ENCODE data around the gene MMP25.
"Not testable (repeated sequence)": the region's sequence is repeated elsewhere in the genome, so short reads cannot be mapped to it uniquely, and the experiment has no call there.

MMP25 gene

DNA sequence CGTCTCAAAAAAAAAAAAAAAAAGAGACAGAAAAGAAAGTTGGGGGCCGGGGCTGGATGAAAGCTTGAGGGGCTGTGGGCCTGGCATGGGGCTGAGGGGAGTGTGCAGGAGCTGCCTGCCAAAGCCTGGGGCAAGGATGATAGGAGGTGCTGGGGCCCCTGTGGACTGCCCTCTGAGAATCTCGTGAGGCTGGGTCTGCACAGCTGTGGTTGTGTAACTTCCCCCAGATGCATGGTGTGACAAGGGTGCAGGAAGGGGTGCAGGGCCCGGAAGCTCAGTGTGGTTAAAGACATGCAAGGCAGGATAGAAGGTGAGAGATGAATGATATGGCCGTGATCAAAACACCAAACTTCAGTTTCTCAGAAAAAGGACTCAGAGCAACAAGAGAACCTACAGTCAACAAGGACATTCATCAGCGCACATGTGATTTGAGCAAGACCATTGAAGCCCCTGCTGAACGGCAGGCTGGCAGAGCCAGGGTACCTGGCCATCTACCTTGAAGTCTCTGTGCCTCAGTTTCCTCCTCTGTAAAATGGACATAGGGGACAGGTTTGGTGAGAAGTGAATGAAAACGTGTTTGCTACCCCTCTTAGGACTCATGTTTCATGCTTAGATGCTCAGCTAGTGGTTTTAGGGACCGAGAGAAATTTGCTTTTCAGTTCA is 28.6 kb downstream of the MMP25 start:
- peak; percentile 82 to 84 for DNase-seq

DNA sequence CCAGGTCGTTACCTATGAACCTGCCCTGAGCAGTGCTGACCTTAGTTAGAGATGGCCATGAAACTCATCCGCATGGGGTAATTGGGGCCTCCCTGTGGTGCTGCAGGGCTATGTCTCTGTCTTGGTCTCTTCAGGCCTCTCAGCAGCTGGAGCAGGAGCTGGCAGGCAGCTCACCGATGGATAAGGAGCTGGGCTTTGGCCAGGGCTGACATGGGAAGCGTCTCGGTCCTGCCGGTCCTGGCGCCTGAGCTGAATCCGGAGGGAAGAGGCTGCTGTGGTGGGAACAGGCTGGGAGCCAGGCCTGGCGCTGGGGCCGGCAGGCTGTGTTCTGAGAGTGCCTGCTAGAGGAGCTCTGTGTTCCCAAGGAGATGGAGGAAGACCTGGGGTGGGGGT is 29.2 kb downstream of the MMP25 start:
- peak in 1 of 2 experiments; percentile 33 for DNase-seq

DNA sequence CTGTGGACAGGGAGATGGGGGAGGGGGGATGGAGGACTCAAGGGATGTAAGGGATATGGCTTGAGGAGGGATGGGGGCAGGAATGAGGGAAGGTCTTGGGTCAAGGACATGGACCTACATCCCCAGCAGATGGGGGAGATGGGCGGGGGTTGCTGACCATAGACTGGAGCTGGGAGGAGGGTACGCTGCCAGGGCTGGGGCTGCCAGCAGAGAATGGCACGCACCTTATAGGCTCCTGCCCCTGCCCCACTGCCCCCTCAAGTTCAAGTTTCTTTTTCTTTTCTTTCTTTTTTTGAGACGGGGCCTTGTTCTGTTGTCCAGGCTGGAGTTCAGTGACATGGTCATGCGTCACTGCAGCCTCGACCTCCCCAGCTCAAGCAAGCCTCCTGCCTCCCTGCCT is 29.6 kb downstream of the MMP25 start:
- DNase-seq = not testable (repeated sequence)

DNA sequence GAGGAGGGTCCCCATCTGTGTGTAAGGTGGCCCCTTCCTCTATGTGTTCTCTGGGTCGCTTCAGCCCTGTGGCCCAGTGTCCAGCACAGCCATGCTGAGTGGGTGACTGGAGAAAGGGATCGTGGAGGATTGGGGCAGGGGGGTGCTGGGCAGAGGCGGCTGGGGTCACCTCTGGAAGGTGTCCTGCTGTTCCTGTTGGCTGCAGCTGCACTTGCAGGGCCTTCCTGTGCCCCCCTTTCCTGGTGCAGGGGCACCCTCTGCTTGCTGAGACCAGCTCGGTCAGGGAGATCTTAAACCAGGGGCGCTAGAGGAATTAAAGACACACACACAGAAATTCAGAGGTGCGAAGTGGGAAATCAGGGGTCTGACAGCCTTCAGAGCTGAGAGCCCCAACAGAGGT is 30.2 kb downstream of the MMP25 start:
- DNase-seq = no peak

DNA sequence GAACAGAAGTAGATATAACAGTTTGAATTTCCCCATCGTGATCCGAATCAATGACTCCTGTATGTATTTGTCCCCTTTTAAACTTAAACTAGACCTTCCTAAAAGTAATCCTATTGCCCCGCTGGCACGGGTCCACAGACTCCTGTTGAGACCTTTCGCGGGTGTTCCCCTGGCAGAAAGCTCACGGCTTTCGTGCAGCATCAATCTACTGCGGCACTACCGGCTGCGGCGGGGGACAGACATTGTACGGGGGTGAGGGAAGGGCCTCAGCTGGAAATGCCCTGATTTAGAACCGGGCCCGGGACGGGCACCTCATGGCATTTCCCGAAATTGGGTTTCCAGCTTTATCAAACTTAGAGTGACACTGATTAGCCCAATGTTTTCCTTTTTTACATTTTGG is 33.7 kb downstream of the MMP25 start:
- no peak for DNase-seq

DNA sequence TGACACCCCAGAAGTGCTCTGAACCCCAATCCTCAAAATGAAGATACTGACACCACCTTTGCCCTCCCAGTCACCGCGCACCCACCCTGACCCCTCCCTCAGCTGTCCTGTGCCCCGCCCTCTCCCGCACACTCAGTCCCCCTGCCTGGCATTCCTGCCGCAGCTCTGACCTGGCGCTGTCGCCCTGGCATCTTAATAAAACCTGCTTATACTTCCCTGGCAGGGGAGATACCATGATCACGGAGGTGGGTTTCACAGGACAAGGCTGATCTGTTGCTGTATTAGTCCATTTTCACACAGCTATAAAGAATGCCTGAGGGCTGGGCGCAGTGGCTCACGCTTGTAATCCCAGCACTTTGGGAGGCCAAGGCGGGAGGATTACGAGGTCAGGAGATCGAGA is 35.6 kb downstream of the MMP25 start:
- not testable (repeated sequence) for DNase-seq

DNA sequence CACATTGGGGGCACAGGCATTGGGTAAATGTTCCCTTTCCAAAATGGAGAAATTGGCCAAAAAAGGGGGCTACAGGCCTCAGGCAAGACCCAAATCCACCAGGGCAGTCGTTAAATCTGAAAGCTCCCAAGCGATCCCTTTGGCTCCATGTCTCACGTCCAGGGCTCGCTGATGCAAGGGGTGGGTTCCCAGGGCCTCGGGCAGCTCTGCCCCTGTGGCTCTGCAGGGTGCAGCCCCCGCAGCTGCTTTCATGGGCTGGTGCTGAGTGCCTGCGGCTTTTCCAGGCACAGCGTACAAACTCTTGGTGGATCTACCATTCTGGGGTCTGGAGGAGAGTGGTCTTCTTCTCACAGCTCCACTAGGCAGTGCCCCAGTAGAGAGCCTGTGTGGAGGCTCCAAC is 37.0 kb downstream of the MMP25 start:
- DNase-seq = not testable (repeated sequence)

DNA sequence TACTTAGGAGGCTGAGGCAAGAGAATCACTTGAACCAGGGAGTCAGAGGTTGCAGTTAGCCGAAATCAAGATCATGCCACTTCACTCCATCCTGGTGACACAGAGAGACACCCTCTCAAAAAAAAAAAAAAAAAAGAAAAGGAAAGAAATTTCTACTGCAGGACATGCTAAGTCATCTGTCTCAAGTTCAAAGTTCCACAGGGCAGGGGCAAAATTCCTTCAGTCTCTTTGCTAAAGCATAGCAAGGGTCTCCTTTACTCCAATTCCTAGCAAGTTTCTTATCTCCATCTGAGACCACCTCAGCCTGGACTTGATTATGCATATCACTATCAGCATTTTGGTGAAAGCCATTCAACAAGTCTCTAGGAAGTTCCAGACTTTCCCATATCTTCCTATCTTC is 38.1 kb downstream of the MMP25 start:
- no peak for DNase-seq

DNA sequence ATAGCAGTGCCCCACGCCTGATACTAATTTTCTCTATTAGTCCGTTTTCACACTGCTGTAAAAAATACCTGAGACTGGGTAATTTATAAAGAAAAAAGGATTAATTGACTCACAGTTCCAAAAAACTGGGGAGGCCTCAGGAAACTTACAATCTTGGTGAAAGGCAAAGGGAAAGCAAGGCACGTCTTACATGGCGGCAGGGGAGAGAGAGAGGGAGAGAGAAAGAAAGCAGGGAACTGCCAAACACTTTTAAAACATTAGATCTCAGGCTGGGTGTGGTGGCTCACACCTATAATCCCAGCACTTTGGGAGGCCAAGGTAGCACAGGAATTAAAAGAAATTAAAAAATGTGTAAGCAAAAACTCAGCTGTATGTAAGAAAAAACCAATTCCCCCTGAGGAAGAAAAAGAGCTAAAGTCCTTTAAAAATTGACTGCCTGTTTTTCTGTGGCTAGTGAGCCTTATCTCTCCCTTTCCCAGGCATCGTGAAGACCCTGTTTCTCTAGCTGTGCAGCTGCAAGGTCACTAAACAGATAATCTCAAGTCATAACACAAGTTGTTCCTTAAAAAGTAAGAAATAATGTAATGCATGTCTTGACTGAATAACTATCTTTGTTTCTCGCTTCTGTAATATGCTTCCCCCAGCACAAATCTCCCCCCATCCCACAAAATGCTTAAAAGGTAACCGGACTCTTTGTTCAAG is 38.8 kb downstream of the MMP25 start:
- DNase-seq = no peak

DNA sequence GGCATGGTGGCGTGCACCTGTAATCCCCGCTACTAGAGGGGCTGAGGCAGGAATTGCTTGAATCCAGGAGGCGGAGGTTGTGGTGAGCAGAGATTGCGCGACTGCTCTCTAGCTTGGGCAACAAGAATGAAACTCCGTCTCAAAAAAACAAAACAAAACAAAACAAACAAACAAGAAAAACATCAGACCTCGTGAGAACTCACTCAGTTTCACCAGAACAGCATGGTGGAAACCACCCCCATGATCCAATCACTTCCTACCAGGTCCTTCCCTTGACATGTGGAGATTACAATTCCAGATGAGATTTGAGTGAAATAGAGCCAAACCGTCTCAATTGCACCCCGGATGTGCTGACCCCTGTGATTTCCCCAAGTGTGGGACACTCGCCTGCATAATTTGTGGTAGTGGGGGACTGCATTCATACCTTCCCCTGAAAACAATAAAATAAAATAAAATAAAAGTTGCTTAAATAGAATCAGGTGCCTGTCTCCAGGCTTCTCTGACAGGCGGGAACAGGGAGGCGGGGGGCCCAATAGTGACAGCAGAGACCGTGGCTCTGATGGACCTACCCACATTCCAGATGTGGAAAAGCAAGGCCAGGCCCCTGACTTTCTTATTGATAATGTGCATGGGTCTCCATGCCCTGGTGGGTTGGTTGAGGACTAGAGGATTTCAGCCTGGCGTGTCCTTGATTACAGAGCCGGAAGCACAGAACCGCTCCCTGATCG is 39.7 kb downstream of the MMP25 start:
- DNase-seq = no peak

DNA sequence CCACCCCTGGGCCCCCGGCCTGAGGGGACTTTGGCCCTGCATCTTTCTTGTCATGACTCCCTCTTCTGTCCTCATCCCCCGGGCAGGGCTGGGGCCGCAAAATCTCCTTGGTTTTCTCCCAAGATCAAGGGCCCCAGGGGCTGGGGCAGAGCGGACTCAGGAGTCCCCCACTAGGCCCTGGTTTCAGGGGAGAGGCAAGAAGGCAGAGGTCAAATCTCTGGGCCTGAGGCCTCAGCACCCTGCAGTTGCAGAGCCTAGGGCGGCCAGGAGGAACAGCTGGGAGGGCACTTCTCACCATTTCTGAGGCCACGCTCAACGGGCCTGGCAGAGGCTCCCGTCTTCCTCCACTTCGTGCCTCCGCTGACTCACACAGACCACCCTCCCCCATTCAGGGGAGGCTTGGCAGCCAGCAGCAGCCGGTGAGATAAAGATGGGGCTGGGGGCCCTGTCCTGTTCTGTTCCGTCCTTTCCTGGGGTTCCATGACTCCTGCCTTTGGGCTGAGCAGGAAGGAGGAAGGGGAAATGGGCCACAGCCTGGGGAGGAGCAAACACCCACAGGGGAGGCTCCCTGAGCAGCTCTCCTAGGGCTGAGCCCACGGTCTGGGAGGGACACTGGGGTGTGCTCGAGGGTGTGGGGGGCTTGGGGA is 40.4 kb downstream of the MMP25 start:
- DNase-seq = no peak

DNA sequence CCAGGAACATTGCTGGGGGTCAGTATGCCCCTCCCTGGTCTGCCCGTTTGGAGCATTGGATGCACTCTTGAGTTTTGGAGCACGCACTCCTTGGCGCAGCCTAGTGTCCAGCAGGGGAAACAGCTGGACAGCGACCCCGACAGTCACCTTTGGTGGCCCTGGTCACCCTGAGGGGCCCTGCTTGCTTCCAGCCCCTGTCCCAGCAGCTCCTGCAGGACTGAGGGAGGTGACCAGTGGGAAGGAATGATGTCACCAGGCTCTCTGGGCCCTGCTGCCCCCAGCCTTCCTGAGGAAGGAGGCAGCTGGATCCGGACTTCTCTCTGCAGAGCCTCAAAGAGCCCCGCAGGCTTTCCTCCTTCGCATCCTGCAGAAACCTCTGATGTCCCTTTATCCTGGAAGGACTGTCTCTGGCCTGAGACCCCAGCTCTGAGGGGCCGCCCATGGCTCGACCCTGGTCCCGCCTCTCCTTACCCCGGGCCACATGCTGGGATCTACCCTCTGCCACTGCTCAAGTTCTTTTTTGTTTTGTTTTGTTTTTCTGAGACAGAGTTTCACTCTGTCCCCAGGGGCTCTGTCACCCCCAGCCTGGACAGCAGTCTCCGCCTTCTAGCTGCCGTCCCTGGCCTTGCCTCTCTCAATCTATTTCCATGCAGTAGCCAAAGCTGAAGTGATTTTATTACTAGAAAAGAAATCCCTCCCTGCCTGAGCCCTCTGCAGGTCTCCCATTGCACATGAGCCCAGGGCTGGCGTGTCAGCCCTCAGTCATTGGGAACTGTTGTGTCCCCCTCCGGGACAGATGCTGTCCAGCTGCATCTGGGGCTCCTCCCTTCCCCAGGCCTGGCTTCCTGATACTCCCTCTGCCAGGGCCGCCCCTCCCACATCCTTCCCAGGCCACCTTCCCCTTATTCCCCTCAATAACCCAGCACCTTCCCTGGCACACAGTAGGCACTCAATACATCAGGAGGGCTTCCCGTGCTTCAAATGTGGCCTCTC is 41.2 kb downstream of the MMP25 start:
- DNase-seq = no peak

DNA sequence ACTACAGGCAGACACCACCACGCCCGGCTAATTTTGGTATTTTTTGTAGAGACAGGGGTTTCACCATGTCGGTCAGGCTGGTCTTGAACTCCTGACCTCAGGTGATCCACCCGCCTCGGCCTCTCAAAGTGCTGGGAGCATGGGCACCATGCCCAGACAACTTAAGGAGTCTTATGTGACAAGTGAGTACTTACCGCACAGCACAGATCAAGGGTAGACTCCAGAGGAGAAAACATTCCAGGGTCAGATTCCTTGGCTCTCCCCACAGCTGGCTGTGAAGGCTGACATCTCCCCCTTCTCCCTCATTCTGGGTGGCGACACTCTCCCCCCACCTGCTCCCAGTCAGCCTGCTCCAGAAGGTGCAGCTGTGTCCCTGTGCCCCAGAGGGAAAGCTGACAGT is 42.1 kb downstream of the MMP25 start:
- no peak for DNase-seq

DNA sequence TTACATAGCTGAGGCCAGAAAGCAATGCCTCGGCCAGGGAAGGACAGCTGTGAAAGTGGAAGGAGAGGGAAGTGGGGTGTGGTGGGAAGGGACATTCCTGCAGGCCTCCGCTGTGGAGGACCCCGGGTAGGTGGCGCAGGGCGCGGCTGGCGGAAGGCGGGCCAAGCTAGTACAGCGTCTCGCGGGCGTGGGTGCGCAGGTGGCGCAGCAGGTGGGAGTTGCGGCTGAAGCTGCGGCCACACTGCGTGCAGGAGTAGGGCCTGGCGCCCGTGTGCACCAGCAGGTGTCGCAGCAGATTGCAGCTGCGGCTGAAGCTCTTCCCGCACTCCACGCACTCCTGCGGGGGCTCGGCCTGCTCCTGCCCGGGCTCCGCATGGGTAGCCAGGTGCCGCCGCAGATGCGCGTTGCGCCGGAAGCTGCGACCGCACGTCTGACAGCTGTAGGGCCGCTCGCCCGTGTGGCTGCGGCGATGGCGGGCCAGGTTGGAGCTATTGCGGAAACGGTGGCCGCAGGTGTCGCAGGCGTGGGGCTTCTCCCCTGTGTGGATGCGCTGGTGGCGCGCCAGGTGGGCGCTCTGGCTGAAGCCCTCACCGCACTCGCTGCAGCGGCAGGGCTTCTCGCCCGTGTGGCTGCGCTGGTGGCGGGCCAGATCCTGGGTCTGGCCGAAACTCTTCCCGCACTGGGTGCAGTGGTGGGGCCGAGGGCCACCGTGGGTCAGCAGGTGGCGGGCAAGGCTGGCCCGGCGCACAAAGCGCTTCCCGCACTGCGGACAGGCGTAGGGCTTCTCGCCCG is 42.8 kb downstream of the MMP25 start:
- no peak for DNase-seq

DNA sequence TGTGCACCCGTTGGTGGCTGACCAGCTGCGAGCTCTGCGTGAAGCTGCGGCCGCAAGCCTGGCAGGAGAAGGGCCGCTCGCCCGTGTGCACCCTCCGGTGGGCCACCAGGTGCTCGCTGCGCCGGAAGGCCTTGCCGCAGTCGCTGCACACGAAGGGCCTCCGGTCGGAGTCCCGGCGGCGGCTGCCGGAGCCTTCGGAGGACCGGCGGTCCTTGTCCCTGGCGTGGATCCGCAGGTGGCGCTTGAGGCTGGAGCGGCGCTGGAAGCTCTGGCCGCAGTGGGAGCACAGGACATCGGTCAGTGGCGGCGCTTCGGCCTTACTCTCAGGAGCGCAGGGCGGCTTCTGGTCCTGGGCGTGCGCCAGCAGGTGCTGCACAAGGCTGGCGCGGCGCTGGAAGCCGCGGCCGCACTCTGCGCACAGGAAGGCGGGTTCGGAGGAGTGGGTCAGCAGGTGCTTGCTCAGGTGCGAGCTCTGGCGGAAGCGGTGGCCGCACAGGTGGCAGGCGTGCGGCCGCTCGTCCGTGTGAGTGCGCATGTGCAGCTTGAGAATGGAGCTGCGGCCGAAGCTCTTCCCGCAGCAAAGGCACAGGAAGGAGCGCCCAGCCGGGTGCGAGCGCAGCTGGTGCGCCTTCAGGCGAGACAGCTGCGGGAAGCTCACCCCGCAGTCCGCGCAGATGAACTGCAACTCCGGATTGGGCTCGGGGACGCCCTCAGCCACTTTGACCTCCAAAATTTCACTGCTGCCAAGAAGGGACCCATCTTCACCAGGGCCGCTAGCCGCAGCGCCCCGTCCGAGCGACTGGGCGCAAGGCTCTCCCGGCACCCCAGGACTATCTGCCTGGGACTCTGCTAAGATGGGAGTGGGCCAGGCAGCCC is 43.6 kb downstream of the MMP25 start:
- no peak for DNase-seq

DNA sequence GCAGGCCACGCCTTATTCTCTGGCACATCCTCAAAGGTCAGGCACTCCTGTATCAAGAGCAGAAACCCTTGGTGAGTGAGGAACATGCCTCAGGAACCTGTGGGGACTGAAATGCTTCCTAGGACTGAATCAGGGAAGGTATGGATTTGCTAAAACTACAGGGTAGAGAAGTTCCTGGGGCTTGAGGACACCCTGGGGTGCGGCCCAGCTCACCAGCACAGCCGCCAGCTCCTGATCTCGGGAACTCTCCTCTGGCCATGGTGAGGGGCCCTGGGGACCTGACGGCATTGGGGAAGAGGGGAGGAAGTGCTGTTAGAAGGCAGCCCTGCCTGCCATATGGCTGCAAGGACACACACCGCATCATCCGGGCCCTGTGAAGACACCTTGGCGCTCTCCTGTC is 45.2 kb downstream of the MMP25 start:
- DNase-seq = no peak

DNA sequence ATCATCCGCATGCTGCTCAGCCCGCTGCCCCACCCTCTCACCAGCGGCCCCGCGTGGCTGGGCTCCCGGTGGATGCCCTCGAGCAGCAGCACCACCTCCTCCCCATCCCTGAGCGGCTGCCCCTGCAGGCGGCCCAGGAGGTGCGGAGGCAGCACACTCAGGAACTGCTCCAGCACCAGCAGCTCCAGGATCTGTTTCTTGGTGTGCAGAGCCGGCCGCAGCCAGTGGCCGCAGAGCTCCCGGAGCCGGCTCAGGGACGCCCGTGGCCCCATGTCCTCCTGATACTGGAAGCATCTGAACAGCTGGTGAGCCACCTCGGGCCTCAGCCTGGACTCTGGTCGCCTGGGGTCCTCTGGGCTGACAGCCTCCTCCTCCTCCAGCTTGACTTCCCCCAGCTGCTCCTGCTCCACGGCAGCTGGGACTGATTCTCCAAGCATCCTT is 46.2 kb downstream of the MMP25 start:
- no peak for DNase-seq

DNA sequence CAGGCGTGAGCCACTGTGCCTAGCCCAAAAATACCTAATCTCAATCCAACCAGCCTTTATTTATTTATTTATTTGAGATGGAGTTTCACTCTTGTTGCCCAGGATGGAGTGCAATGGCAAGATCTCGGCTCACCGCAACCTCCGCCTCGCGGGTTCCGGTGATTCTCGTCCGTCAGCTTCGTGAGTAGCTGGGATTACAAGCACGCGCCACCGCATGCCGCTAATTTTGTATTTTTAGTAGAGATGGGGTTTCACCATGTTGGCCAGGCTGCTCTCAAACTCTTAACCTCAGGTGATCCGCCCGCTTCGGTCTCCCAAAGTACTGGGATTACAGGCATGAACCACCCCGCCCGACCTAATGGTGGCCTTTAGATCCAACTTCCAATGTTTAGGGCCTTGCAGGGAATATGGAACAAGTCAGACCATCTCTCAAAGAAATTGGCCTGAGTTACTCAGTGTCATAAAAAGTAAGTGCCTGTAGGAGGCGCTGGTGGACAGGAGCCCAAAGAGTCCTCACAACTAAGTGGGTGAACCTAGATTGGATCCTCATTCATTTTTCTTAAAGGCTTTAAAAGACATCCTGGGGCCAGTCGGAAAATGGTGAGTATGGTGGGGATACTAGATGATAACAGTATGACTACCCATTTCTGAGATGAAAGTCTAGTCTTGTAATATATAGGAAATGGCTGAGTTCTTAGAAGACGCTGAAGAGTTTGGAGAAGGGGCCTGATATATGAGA is 48.1 kb downstream of the MMP25 start:
- peak; percentile 61 to 69 for DNase-seq

DNA sequence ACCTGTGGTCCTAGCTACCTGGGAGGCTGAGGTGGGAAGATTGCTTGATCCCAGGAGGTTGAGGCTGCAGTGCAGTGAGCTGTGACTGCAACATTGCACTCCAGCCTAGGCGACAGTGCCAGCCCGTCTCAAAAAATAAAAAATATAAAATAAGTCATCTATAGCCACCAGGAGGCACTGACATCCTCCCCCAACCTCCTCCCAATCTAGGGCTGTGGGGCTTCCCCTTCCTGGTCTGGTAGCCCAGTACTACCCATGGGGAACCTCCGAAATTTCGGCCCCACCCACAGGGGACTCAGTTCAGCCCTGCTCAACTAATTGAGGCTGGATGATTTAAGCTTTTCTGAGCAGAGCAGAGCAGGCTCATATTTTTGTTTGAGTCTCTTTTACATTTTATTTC is 49.5 kb downstream of the MMP25 start:
- peak; percentile 69 to 80 for DNase-seq

DNA sequence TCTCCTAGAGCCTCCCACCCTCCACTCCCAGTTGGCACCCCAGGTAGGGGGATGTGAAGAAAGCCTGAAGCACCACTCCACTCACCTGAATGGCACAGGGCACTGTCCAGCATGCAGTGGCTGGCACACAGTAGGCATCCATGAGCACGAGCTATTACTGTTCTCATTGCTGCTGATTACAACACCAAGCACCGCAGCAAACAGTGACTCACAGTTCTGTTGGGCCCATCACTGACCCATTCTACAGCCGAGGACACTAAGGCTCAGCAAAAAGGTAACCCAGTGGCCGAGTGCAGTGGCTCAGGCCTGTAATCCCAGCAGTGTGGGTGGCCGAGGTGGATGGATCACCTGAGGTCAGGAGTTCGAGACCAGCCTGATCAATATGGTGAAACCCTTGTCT is 50.0 kb downstream of the MMP25 start:
- no peak for DNase-seq
